GM03348 (cell line): Measurements from ENCODE around the gene SLC36A3.
"Not testable (repeated sequence)": the region's sequence is repeated elsewhere in the genome, so short reads cannot be mapped to it uniquely, and the experiment has no call there.

Experiments used
- DNase-seq: peaks from one replicate; pipeline ENCODE4 v3.0.0; 2012; ENCODE audit warnings: low spot score

SLC36A3 gene

GRCh38 chr5:151258816-151259215, 44.8 kb downstream of the SLC36A3 start:
- DNase-seq: no peak

- DNase-seq: no peak
Observed at GRCh38 chr5:151258201-151258611, 45.4 kb downstream of the SLC36A3 start.

GRCh38 chr5:151257731-151258181, 45.8 kb downstream of the SLC36A3 start:
- DNase-seq: no peak

- no peak for DNase-seq
Observed at GRCh38 chr5:151255621-151256286, 47.8 kb downstream of the SLC36A3 start.

- DNase-seq: not testable (repeated sequence)
Observed at GRCh38 chr5:151254990-151255389, 48.6 kb downstream of the SLC36A3 start.

- DNase-seq: no peak
Observed at GRCh38 chr5:151254556-151254955, 49.0 kb downstream of the SLC36A3 start.

- no peak for DNase-seq
Observed at GRCh38 chr5:151253605-151253950, 50.0 kb downstream of the SLC36A3 start.

GRCh38 chr5:151252762-151253604, 50.6 kb downstream of the SLC36A3 start, which contains the start of gene GM2A:
GM2A (plus strand) TSS chr5:151253185; CDS start chr5:151253217, 32 bp downstream.
- DNase-seq: peak; percentile 99

- DNase-seq: no peak
Observed at GRCh38 chr5:151251621-151252020, 51.9 kb downstream of the SLC36A3 start.

GRCh38 chr5:151251001-151251551, 52.5 kb downstream of the SLC36A3 start:
- no peak for DNase-seq

GRCh38 chr5:151250346-151251000, 53.1 kb downstream of the SLC36A3 start:
- DNase-seq: no peak

- DNase-seq: no peak
Observed at GRCh38 chr5:151249281-151249680, 54.3 kb downstream of the SLC36A3 start.

GRCh38 chr5:151248651-151249050, 54.9 kb downstream of the SLC36A3 start:
- no peak for DNase-seq

- DNase-seq: no peak
Observed at GRCh38 chr5:151245680-151246219, 57.8 kb downstream of the SLC36A3 start.

- no peak for DNase-seq
Observed at GRCh38 chr5:151244206-151244605, 59.4 kb downstream of the SLC36A3 start.

GRCh38 chr5:151243564-151243963, 60.0 kb downstream of the SLC36A3 start:
- no peak for DNase-seq

- DNase-seq: no peak
Observed at GRCh38 chr5:151243127-151243526, 60.4 kb downstream of the SLC36A3 start.

GRCh38 chr5:151240924-151241635, 62.5 kb downstream of the SLC36A3 start:
- DNase-seq: no peak

GRCh38 chr5:151240268-151240835, 63.2 kb downstream of the SLC36A3 start:
- DNase-seq: not testable (repeated sequence)

- DNase-seq: peak; percentile 77
Observed at GRCh38 chr5:151239237-151239861, 64.2 kb downstream of the SLC36A3 start.

GRCh38 chr5:151238303-151238741, 65.2 kb downstream of the SLC36A3 start:
- DNase-seq: no peak
